Measurements from ENCODE around the gene RCOR1.
"Not testable (repeated sequence)": the region's sequence is repeated elsewhere in the genome, so short reads cannot be mapped to it uniquely, and the experiment has no call there.

The RCOR1 gene

GRCh38 chr14:102591944-102592762 is at the start of gene RCOR1:
RCOR1 (plus strand) TSS chr14:102592649; CDS start chr14:102592887, 238 bp downstream.
- Histone ChIP-seq H3K9ac (ENCODE audit: low read depth, low read length) (peak within 1 kb of the TSS; percentile 60), H3K4me1 (ENCODE audit: control insufficient read depth, insufficient read depth, low read length) (peaks cover 11% of the 10 kb centered on the region), H3K9me3 (ENCODE audit: control insufficient read depth, insufficient read depth, low read length) (no peaks in the 10 kb centered on the region), H3K27me3 (ENCODE audit: control insufficient read depth, insufficient read depth, low read length) (no peaks in the 10 kb centered on the region), H3K4me3 (ENCODE audit: low read depth, low read length) (peak within 1 kb of the TSS; percentile 79), H3K36me3 (ENCODE audit: control insufficient read depth, insufficient read depth, low read length) (peaks cover 3% of the 10 kb centered on the region)

GRCh38 chr14:102544046-102544746 is 48.3 kb upstream of the RCOR1 start:
- Histone ChIP-seq H3K9me3 (ENCODE audit: control insufficient read depth, insufficient read depth, low read length) (no peaks in the 10 kb centered on the region), H3K36me3 (ENCODE audit: control insufficient read depth, insufficient read depth, low read length) (no peaks in the 10 kb centered on the region), H3K4me1 (ENCODE audit: control insufficient read depth, insufficient read depth, low read length) (peaks cover 8% of the 10 kb centered on the region), H3K27me3 (ENCODE audit: control insufficient read depth, insufficient read depth, low read length) (no peaks in the 10 kb centered on the region), H3K4me3 (ENCODE audit: low read depth, low read length) (peak overlapping the region; percentile 38), H3K9ac (ENCODE audit: low read depth, low read length) (no peak overlapping the region)

- H3K36me3 ChIP-seq (ENCODE audit: control insufficient read depth, insufficient read depth, low read length): no peaks in the 10 kb centered on the region
- peaks cover 8% of the 10 kb centered on the region for H3K4me1 ChIP-seq (ENCODE audit: control insufficient read depth, insufficient read depth, low read length)
- H3K9me3 ChIP-seq (ENCODE audit: control insufficient read depth, insufficient read depth, low read length): no peaks in the 10 kb centered on the region
- no peak overlapping the region for H3K9ac ChIP-seq (ENCODE audit: low read depth, low read length)
- peak overlapping the region; percentile 38 for H3K4me3 ChIP-seq (ENCODE audit: low read depth, low read length)
- no peaks in the 10 kb centered on the region for H3K27me3 ChIP-seq (ENCODE audit: control insufficient read depth, insufficient read depth, low read length)
These were observed 47.5 kb upstream of the RCOR1 start for GRCh38 chr14:102544747-102545460.

GRCh38 chr14:102545461-102546265 is 46.8 kb upstream of the RCOR1 start:
- Histone ChIP-seq H3K9me3 (ENCODE audit: control insufficient read depth, insufficient read depth, low read length) (no peaks in the 10 kb centered on the region), H3K4me1 (ENCODE audit: control insufficient read depth, insufficient read depth, low read length) (peaks cover 8% of the 10 kb centered on the region), H3K4me3 (ENCODE audit: low read depth, low read length) (peak overlapping the region; percentile 38), H3K9ac (ENCODE audit: low read depth, low read length) (peak overlapping the region; percentile 49), H3K27me3 (ENCODE audit: control insufficient read depth, insufficient read depth, low read length) (no peaks in the 10 kb centered on the region), H3K36me3 (ENCODE audit: control insufficient read depth, insufficient read depth, low read length) (no peaks in the 10 kb centered on the region)

GRCh38 chr14:102548616-102549240 is 43.7 kb upstream of the RCOR1 start:
- H3K4me3 ChIP-seq (ENCODE audit: low read depth, low read length): no peak overlapping the region
- H3K9ac ChIP-seq (ENCODE audit: low read depth, low read length): no peak overlapping the region
- no peaks in the 10 kb centered on the region for H3K27me3 ChIP-seq (ENCODE audit: control insufficient read depth, insufficient read depth, low read length)
- no peaks in the 10 kb centered on the region for H3K36me3 ChIP-seq (ENCODE audit: control insufficient read depth, insufficient read depth, low read length)
- peaks cover 8% of the 10 kb centered on the region for H3K4me1 ChIP-seq (ENCODE audit: control insufficient read depth, insufficient read depth, low read length)
- no peaks in the 10 kb centered on the region for H3K9me3 ChIP-seq (ENCODE audit: control insufficient read depth, insufficient read depth, low read length)

- H3K4me3 ChIP-seq (ENCODE audit: low read depth, low read length); H3K4me1 ChIP-seq (ENCODE audit: control insufficient read depth, insufficient read depth, low read length); H3K9ac ChIP-seq (ENCODE audit: low read depth, low read length); H3K9me3 ChIP-seq (ENCODE audit: control insufficient read depth, insufficient read depth, low read length); H3K27me3 ChIP-seq (ENCODE audit: control insufficient read depth, insufficient read depth, low read length); H3K36me3 ChIP-seq (ENCODE audit: control insufficient read depth, insufficient read depth, low read length): not testable (repeated sequence)
These were observed 41.5 kb upstream of the RCOR1 start for GRCh38 chr14:102550927-102551401.

GRCh38 chr14:102551995-102552705 is 40.3 kb upstream of the RCOR1 start:
- no peak overlapping the region for H3K4me3 ChIP-seq (ENCODE audit: low read depth, low read length)
- H3K27me3 ChIP-seq (ENCODE audit: control insufficient read depth, insufficient read depth, low read length): no peaks in the 10 kb centered on the region
- no peak overlapping the region for H3K9ac ChIP-seq (ENCODE audit: low read depth, low read length)
- no peaks in the 10 kb centered on the region for H3K9me3 ChIP-seq (ENCODE audit: control insufficient read depth, insufficient read depth, low read length)
- H3K36me3 ChIP-seq (ENCODE audit: control insufficient read depth, insufficient read depth, low read length): no peaks in the 10 kb centered on the region
- no peaks in the 10 kb centered on the region for H3K4me1 ChIP-seq (ENCODE audit: control insufficient read depth, insufficient read depth, low read length)

- H3K4me1 ChIP-seq (ENCODE audit: control insufficient read depth, insufficient read depth, low read length): no peaks in the 10 kb centered on the region
- H3K36me3 ChIP-seq (ENCODE audit: control insufficient read depth, insufficient read depth, low read length): no peaks in the 10 kb centered on the region
- H3K9me3 ChIP-seq (ENCODE audit: control insufficient read depth, insufficient read depth, low read length): no peaks in the 10 kb centered on the region
- H3K9ac ChIP-seq (ENCODE audit: low read depth, low read length): peak overlapping the region; percentile 54
- no peaks in the 10 kb centered on the region for H3K27me3 ChIP-seq (ENCODE audit: control insufficient read depth, insufficient read depth, low read length)
- H3K4me3 ChIP-seq (ENCODE audit: low read depth, low read length): peak overlapping the region; percentile 62
These were observed 37.3 kb upstream of the RCOR1 start for GRCh38 chr14:102554821-102555819.

- no peak overlapping the region for H3K4me3 ChIP-seq (ENCODE audit: low read depth, low read length)
- H3K9me3 ChIP-seq (ENCODE audit: control insufficient read depth, insufficient read depth, low read length): no peaks in the 10 kb centered on the region
- H3K36me3 ChIP-seq (ENCODE audit: control insufficient read depth, insufficient read depth, low read length): no peaks in the 10 kb centered on the region
- no peak overlapping the region for H3K9ac ChIP-seq (ENCODE audit: low read depth, low read length)
- H3K27me3 ChIP-seq (ENCODE audit: control insufficient read depth, insufficient read depth, low read length): no peaks in the 10 kb centered on the region
- H3K4me1 ChIP-seq (ENCODE audit: control insufficient read depth, insufficient read depth, low read length): no peaks in the 10 kb centered on the region
These were observed 36.3 kb upstream of the RCOR1 start for GRCh38 chr14:102556098-102556677.

Data from iPS-15b (cell line).